GM12801 (cell line): ENCODE results near the gene ZNF726.

ENCODE experiments used
- CTCF ChIP-seq: IDR thresholded peaks from one replicate; pipeline ENCODE4 v1.5.1; 2011; ENCODE audit warnings: control low read depth; ENCODE audit not compliant: insufficient read length; ENCODE audit errors: extremely low read depth

ZNF726 gene

GRCh38 chr19:23956051-23956450 lies 41.4 kb downstream of the ZNF726 start:
- TF ChIP-seq CTCF: no peak

DNA sequence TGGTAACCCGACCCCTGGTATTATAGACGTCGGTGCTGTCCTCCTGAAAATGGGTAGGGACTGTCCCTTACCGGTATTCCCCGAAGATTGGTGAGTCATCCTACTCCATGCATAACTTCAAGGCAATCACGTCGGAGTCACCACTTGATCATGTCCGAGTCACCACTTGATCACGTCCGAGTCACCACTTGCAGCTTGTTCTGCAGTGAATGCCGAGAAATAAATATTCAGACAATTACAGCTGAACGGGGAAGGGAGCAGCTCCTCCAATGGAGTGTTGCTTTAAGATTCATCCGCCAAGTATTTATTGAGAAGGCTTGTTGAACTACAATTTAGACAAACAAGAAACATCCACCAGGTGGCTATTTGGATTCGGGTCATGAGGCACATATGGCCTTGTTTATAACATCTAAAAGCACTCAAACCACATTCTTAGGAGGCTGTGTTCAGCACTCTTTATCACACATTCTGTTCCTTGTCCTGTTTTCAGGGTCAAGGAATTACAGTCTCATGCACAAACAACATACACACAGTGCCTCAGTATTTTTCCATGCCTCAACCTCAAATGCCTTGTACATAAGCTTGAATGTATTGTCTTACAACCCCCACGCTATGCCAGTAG lies 43.1 kb downstream of the ZNF726 start:
- TF ChIP-seq CTCF: no peak

- TF ChIP-seq CTCF: no peak
These were observed 54.9 kb downstream of the ZNF726 start for GRCh38 chr19:23969630-23970029.

GRCh38 chr19:23971598-23971997 lies 56.9 kb downstream of the ZNF726 start:
- TF ChIP-seq CTCF: no peak

DNA sequence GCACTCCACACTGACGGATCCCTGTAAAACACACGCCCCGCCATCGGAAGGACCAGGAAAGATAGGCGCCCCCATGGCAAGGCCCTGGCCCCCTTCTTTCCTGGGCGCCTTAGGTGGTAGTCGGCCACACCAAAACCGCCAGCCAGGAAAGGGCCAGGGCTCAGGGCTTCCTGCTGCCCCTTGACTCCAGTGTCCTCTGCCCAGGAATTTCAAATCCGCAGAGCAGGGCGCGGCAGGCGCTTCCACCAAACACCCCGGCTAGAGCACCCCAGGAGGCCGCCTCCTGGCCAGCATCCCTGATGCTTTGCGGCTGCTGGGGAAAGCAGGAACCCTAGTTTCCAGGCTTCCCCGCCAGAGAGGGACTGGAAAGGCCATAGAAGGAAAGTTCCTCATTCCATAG lies 57.5 kb downstream of the ZNF726 start:
- TF ChIP-seq CTCF: no peak

DNA sequence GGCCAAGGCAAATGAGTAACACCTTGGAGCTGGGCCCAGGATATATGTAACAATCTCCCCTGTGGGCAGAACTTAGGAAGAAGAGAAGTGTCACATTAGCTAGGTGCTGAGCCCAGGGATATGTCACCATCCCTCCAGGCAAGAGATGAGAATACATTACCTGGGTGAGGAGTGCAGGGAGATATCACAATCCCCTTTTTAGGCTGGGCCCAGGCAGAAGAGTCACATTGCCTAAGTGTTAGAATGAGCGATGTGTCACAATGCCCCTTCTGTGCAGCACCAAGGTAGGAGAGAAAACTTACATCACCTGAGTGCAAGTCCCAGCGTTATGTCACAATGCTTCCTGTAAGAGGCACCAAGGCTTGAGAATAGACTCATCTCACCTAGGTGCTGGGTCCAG lies 60.3 kb downstream of the ZNF726 start:
- TF ChIP-seq CTCF: no peak

- no peak for TF ChIP-seq CTCF
These were observed 63.4 kb downstream of the ZNF726 start for GRCh38 chr19:23978068-23978467.
